GM18870 (cell line): Measurements from ENCODE around the gene ZNF689.
"Not testable (repeated sequence)": the region's sequence is repeated elsewhere in the genome, so short reads cannot be mapped to it uniquely, and the experiment has no call there.

Experiments
- ATAC-seq: cut with Tn5 transposase; IDR thresholded peaks from one replicate; pipeline ENCODE4 v1.9.1; 2021; ENCODE audit warnings: moderate library complexity; ENCODE audit not compliant: unreplicated experiment

The ZNF689 gene

GRCh38 chr16:30601966-30602365, 8.2 kb downstream of the ZNF689 start:
- no peak for ATAC-seq

GRCh38 chr16:30600929-30601328, 9.3 kb downstream of the ZNF689 start:
- ATAC-seq: no peak

- no peak for ATAC-seq
Observed at GRCh38 chr16:30600215-30600614, 10.0 kb downstream of the ZNF689 start.

- ATAC-seq: no peak
Observed at GRCh38 chr16:30592871-30593270, 17.3 kb downstream of the ZNF689 start.

- not testable (repeated sequence) for ATAC-seq
Observed at GRCh38 chr16:30590869-30591268, 19.3 kb downstream of the ZNF689 start.

- ATAC-seq: not testable (repeated sequence)
Observed at GRCh38 chr16:30589582-30589981, 20.6 kb downstream of the ZNF689 start.

- ATAC-seq: no peak
Observed at GRCh38 chr16:30588651-30589050, 21.5 kb downstream of the ZNF689 start.

- ATAC-seq: peak; percentile 89
Observed at GRCh38 chr16:30585400-30586191, 24.6 kb downstream of the ZNF689 start, which contains the start of gene ZNF785. Gene ZNF785, minus strand, starts transcription at chr16:30585697. Its CDS starts 86 bp downstream, at chr16:30585611.

GRCh38 chr16:30585022-30585399, 25.2 kb downstream of the ZNF689 start:
- no peak for ATAC-seq

GRCh38 chr16:30582611-30583340, 27.4 kb downstream of the ZNF689 start:
- ATAC-seq: no peak

GRCh38 chr16:30581457-30581856, 28.7 kb downstream of the ZNF689 start:
- ATAC-seq: no peak

GRCh38 chr16:30574678-30575077, 35.5 kb downstream of the ZNF689 start:
- no peak for ATAC-seq

- ATAC-seq: peak; percentile 60
Observed at GRCh38 chr16:30571445-30572322, 38.5 kb downstream of the ZNF689 start, which contains the start of gene ZNF688. Gene ZNF688, minus strand, starts transcription at chr16:30571714. Its CDS starts 85 bp downstream, at chr16:30571629.

- ATAC-seq: no peak
Observed at GRCh38 chr16:30570636-30571444, 39.3 kb downstream of the ZNF689 start.

GRCh38 chr16:30569746-30570635, 40.2 kb downstream of the ZNF689 start:
- ATAC-seq: no peak

GRCh38 chr16:30569281-30569680, 40.9 kb downstream of the ZNF689 start:
- no peak for ATAC-seq

GRCh38 chr16:30567991-30568638, 42.1 kb downstream of the ZNF689 start:
- peak; percentile 51 for ATAC-seq

- ATAC-seq: no peak
Observed at GRCh38 chr16:30567160-30567990, 42.8 kb downstream of the ZNF689 start.
